Adrenal gland (tissue), 12 donors: ENCODE measurements around the gene MOB3B. TPM values are rescaled to one million over a fixed set of nuclear protein-coding genes. Genes with fewer than 3 reads are reported as not detected.
"Not testable (repeated sequence)": the region's sequence is repeated elsewhere in the genome, so short reads cannot be mapped to it uniquely, and the experiment has no call there.

Experiments used
- DNase-seq, 7 donors: peaks; one replicate each; pipeline ENCODE4 v3.0.0-alpha.2; 2019 to 2020
- H3K27ac ChIP-seq, 5 donors: fragments of 200-600 bp; sonication (generic) in 4 of 5; 1 replicate in 3 of 5; 2 replicates in 2 of 5; pipeline versions ENCODE4 v1.5.1 to v1.8.0; 2016 to 2020; ENCODE audit warnings: mild to moderate bottlenecking in 1 of 5
- H3K27me3 ChIP-seq: fragments of 200-600 bp; 2 replicates; pipeline ENCODE4 v1.8.0; 2021
- H3K36me3 ChIP-seq, 2 donors: fragments of 200-600 bp; replicated peaks in 1 of 2; 1 replicate in 1 of 2; 2 replicates in 1 of 2; pipeline versions ENCODE4 v1.5.1 to v1.8.0; 2018 to 2022
- H3K4me1 ChIP-seq, 2 donors: fragments of 200-600 bp; replicated peaks in 1 of 2; 1 replicate in 1 of 2; 2 replicates in 1 of 2; pipeline versions ENCODE4 v1.5.1 to v1.8.0; 2018 to 2021
- H3K4me3 ChIP-seq, 4 donors: fragments of 200-600 bp; sonication (generic) in 3 of 4; one replicate each; pipeline ENCODE4 v1.5.1; 2016 to 2018
- H3K9me3 ChIP-seq, 3 donors: fragments of 200-600 bp; sonication (generic) in 1 of 3; replicated peaks in 1 of 3; 1 replicate in 2 of 3; 2 replicates in 1 of 3; pipeline versions ENCODE4 v1.5.1 to v1.8.0; 2016 to 2021
- POLR2A ChIP-seq, 2 donors: fragments of 450-650 bp; IDR thresholded peaks; one replicate each; pipeline ENCODE4 v1.6.1; 2017; ENCODE audit warnings: antibody characterized with exemption in 2 of 2, mild to moderate bottlenecking in 2 of 2, moderate library complexity in 1 of 2
- WGBS, 4 donors: extraction: QIAGEN DNeasy Blood & Tissue Kit in 2 of 4; methylation state at CpG; one replicate each; pipeline versions ENCODE4 v1.1.5 to v1.1.7; 2013 to 2017; 5-methylcytosine and 5-hydroxymethylcytosine counted together
- intact Hi-C, 2 donors: fragments of 100-400 bp; cut with DNase I; formaldehyde crosslinking; loops; one replicate each; pipeline versions ENCODE4 v1.14.1 to v1.15.0; 2022 to 2023
- polyA plus RNA-seq, 3 donors: library from polyadenylated mRNA; stranded (reverse); fragments of 200-250 nt in 2 of 3; fragments of 350-450 nt in 1 of 3; fragmentation: Illumina TruSeq in 1 of 3; extraction: RNeasy Lipid Tissue Mini Kit (QIAGEN cat#74804) in 1 of 3; gene quantifications; one replicate each; pipeline ENCODE4 v1.2.3, GENCODE V29; 2013 to 2014
- total RNA-seq, 9 donors: library from RNA; depleted of rRNA in 4 of 9; stranded (reverse); fragments of >200 nt in 4 of 9; fragments of 120-200 nt in 1 of 9; fragmentation: NEBNext Ultra II Directional in 1 of 9; extraction: Animal tissue kit (Norgen Biotek cat#: 25700) in 1 of 9; gene quantifications; one replicate each; pipeline versions ENCODE4 v1.1.0 to v1.2.4, GENCODE V29; 2013 to 2023
- TF ChIP-seq, protein P1 (sequence below), 6 experiments: fragments of 450-650 bp in 4 of 6; fragments of 200-600 bp in 2 of 6; sonication (generic) in 1 of 6; IDR thresholded peaks; 1 replicate in 5 of 6; 2 replicates in 1 of 6; pipeline versions ENCODE4 v1.5.1 to v1.8.0; 2016 to 2021; ENCODE audit warnings: antibody characterized with exemption in 6 of 6, mild to moderate bottlenecking in 2 of 6, moderate library complexity in 1 of 6
- donor health status: healthy with polysubstance abuse.
- donor health status: Bipolar disorder and iron deficiency.
- donor health status: DM: yes; HTN: yes; CAD: no.
- donor health status: DM: no; HTN: no; CAD: no.
- donor health status: DM: no; HTN: no; CAD: no.
- donor health status: DM: yes; HTN: yes; CAD: no.

The MOB3B gene
- total and polyA plus RNA-seq, 12 donors: 1.3 to 9.0 (median 3.4) TPM

DNA sequence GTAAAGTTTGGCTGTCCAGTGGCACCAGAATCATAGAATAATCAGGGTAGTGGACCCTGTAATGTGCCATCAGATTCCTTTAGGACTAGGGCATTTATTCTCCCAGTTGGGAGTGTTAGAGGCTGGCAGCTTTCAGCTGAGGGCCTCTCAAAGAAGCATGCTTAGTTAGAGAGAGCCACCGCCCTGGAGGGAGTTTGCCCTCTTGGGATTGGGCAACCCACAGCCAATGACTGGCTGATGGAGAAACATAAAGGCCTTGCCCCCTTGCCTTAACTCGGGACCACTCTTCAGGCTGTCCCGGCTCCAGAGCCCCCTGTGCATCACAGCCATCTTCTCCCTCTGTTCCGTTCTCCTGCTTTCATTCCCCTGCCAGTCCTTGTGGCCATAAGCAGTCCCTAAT is 26.0 kb downstream of the MOB3B start:
- no peak overlapping the region for H3K27ac ChIP-seq
- intact Hi-C loops: no loop called here
- 83 to 100% (median 90%) methylated on average over 4 of the region's 4 CpGs for WGBS, 4 donors
- no peak for DNase-seq
- H3K4me3 ChIP-seq: no peak overlapping the region
- no peaks in the 10 kb centered on the region for H3K36me3 ChIP-seq
- no peaks in the 10 kb centered on the region for H3K27me3 ChIP-seq
- TF ChIP-seq, protein P1, sequence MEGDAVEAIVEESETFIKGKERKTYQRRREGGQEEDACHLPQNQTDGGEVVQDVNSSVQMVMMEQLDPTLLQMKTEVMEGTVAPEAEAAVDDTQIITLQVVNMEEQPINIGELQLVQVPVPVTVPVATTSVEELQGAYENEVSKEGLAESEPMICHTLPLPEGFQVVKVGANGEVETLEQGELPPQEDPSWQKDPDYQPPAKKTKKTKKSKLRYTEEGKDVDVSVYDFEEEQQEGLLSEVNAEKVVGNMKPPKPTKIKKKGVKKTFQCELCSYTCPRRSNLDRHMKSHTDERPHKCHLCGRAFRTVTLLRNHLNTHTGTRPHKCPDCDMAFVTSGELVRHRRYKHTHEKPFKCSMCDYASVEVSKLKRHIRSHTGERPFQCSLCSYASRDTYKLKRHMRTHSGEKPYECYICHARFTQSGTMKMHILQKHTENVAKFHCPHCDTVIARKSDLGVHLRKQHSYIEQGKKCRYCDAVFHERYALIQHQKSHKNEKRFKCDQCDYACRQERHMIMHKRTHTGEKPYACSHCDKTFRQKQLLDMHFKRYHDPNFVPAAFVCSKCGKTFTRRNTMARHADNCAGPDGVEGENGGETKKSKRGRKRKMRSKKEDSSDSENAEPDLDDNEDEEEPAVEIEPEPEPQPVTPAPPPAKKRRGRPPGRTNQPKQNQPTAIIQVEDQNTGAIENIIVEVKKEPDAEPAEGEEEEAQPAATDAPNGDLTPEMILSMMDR (IDR thresholded peaks at IDR 0.05): no peak
- no peak for TF ChIP-seq POLR2A (IDR thresholded peaks at IDR 0.05)
- no peaks in the 10 kb centered on the region for H3K9me3 ChIP-seq
- peaks cover 0 to 12% of the 10 kb centered on the region in 2 donors for H3K4me1 ChIP-seq

DNA sequence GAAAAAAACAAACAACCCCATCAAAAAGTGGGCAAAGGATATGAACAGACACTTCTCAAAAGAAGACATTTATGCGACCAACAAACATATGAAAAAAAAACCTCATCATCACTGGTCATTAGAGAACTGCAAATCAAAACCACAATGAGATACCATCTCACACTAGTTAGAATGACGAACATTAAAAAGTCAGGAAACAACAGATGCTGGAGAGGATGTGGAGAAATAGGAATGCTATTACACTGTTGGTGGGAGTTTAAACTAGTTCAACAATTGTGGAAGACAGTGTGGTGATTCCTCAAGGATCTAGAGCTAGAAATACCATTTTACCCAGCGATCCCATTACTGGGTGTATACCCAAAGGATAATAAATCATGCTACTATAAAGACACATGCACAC is 28.7 kb downstream of the MOB3B start:
- H3K9me3 ChIP-seq, H3K27me3 ChIP-seq, H3K27ac ChIP-seq, H3K4me3 ChIP-seq, intact Hi-C loops, DNase-seq, H3K36me3 ChIP-seq: not testable (repeated sequence)
- WGBS, 4 donors: 94 to 95% (median 94%) methylated on average over 3 of the region's 3 CpGs
- H3K4me1 ChIP-seq: peaks cover 0 to 12% of the 10 kb centered on the region in 2 donors

DNA sequence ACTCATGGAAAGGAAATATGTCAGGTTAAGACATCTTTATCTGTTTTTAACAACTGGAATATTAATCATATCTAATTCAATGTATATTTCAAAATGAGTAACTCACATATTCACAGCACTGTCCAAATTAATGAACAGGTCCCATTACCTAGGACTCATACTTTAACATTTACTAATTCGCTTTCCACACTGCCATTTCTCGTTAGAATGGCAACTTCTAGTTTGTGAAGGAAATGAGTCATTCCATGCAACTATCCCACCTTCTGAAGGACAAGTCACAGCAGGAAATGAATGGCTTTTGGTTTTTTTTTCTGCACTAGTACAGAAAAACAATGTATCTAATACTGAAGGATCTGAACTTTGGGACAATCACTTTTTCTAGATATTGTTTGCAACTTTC is 30.2 kb downstream of the MOB3B start:
- no peaks in the 10 kb centered on the region for H3K27me3 ChIP-seq
- 17 to 48% (median 31%) methylated on average over 2 of the region's 2 CpGs for WGBS, 4 donors
- H3K9me3 ChIP-seq: no peaks in the 10 kb centered on the region
- no peak overlapping the region for H3K27ac ChIP-seq
- peaks cover 0 to 12% of the 10 kb centered on the region in 2 donors for H3K4me1 ChIP-seq
- no peaks in the 10 kb centered on the region for H3K36me3 ChIP-seq
- H3K4me3 ChIP-seq: no peak overlapping the region
- no peak for TF ChIP-seq POLR2A (IDR thresholded peaks at IDR 0.05)
- TF ChIP-seq, protein P1 (IDR thresholded peaks at IDR 0.05): no peak
- DNase-seq: no peak
- intact Hi-C loops: no loop called here

DNA sequence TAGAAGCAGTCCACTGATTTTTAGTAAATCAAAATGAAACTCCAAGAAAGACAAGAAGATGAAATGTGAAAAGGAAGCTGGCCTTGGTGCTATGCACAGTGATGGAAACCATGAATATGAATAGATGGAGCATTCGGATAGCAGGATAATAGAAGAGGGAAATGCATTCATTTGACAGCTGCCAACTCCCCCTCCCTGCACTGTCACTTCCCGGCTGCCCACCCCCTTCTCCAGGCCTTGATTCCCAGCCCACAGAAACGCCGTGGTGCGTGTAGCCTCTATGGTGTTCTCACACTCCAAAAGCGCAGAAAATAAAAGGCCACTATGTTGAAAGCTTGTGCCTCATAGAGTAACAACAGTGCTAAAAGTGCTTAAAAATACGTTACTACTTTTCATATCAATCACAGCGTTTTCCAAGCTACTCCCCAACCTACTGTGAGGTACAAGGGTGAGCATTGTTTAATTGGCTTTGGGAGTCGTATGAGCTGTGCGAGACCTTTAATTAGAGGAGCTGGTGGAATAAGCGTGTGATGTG is 31.7 kb downstream of the MOB3B start:
- H3K4me3 ChIP-seq: no peak overlapping the region
- H3K27ac ChIP-seq: no peak overlapping the region
- H3K36me3 ChIP-seq: no peaks in the 10 kb centered on the region
- no peak for TF ChIP-seq POLR2A (IDR thresholded peaks at IDR 0.05)
- TF ChIP-seq, protein P1 (IDR thresholded peaks at IDR 0.05): no peak
- peaks cover 0 to 12% of the 10 kb centered on the region in 2 donors for H3K4me1 ChIP-seq
- DNase-seq: no peak
- intact Hi-C loops: no loop called here
- WGBS, 4 donors: 81 to 89% (median 83%) methylated on average over 11 of the region's 11 CpGs
- no peaks in the 10 kb centered on the region for H3K27me3 ChIP-seq
- no peaks in the 10 kb centered on the region for H3K9me3 ChIP-seq

DNA sequence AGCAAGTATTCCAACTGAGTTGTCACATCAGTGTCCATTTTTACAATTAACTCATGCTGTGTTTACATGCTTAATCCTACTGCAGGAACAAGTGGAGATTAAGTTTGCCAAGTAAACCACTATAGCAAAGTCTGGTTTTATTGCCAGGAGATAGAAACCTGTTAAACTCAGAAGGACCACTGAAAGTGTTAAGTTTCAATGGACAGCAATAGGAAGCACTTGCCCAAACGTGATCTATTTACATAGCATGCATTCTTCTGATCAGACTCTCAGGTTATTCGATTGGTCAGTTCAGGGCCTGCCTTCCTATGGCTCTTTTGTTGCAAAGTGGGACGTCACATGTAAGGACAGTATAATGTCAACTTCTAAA is 33.5 kb downstream of the MOB3B start:
- Histone ChIP-seq H3K27me3 (no peaks in the 10 kb centered on the region), H3K9me3 (no peaks in the 10 kb centered on the region), H3K27ac (no peak overlapping the region), H3K4me3 (no peak overlapping the region), H3K36me3 (no peaks in the 10 kb centered on the region), H3K4me1 (peaks cover 0 to 12% of the 10 kb centered on the region in 2 donors)
- WGBS, 4 donors: 74 to 80% (median 77%) methylated on average over 3 of the region's 3 CpGs
- no peak for DNase-seq
- TF ChIP-seq, protein P1 (IDR thresholded peaks at IDR 0.05): no peak
- TF ChIP-seq POLR2A (IDR thresholded peaks at IDR 0.05): no peak
- intact Hi-C loops: no loop called here
